Neural crest cell (in vitro differentiated cells): ENCODE measurements around the gene TEX11. TPM values are rescaled to one million over a fixed set of nuclear protein-coding genes. Genes with fewer than 3 reads are reported as not detected.

Source experiments
- DNase-seq: peaks from one replicate; pipeline ENCODE4 v3.0.0; 2021; ENCODE audit warnings: low read depth, mixed read lengths, low spot score
- H3K27ac Mint-ChIP-seq: one replicate; pipeline ENCODE4 v1.8.0; 2021; ENCODE audit warnings: mild to moderate bottlenecking, mixed read lengths; ENCODE audit not compliant: unreplicated experiment
- H3K27me3 Mint-ChIP-seq: 2 replicates; pipeline ENCODE4 v1.8.0; 2021; ENCODE audit warnings: low read depth, mild to moderate bottlenecking, mixed read lengths
- H3K36me3 Mint-ChIP-seq: 2 replicates; pipeline ENCODE4 v1.8.0; 2021; ENCODE audit warnings: low read depth, mild to moderate bottlenecking, mixed read lengths
- H3K4me1 Mint-ChIP-seq: 2 replicates; pipeline ENCODE4 v1.8.0; 2021; ENCODE audit warnings: mixed read lengths
- H3K4me3 Mint-ChIP-seq: one replicate; pipeline ENCODE4 v1.8.0; 2021; ENCODE audit warnings: mild to moderate bottlenecking, mixed read lengths
- H3K9me3 Mint-ChIP-seq: 2 replicates; pipeline ENCODE4 v1.8.0; 2021; ENCODE audit warnings: mixed read lengths
- total RNA-seq: library from RNA; stranded (reverse); gene quantifications from 2 replicates; pipeline ENCODE4 v1.2.1, GENCODE V29; 2021
- TF ChIP-seq, protein P1 (sequence below): fragments of 200-600 bp; sonication (generic); conservative IDR thresholded peaks from 2 replicates; pipeline ENCODE4 v1.5.0; 2021; ENCODE audit warnings: antibody characterized with exemption, mild to moderate bottlenecking

TEX11 gene
- total RNA-seq, 1 donor from 2014 or later: not detected

DNA sequence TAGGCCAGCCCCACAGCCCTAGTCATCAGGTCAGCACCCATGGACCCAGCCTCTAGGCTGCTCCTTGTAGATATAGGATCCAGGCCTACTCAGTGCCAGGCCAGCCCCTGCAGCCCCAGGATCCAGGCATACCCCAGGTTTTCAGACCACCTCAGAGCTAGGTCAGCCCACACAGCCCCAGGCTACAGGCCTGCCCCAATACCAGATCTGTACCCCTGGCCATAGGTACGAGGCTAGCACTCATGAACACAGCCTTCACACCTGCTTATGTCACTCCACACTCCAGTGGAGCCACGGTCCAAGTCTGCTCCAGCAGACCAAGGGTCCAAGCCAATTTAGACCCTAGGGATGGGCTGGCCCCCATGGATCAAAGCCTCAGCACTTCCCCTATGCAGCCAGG lies 272.8 kb downstream of the TEX11 start:
- H3K27ac Mint-ChIP-seq: no peak overlapping the region
- no peaks in the 10 kb centered on the region for H3K4me1 Mint-ChIP-seq
- H3K9me3 Mint-ChIP-seq: peaks cover 3% of the 10 kb centered on the region

DNA sequence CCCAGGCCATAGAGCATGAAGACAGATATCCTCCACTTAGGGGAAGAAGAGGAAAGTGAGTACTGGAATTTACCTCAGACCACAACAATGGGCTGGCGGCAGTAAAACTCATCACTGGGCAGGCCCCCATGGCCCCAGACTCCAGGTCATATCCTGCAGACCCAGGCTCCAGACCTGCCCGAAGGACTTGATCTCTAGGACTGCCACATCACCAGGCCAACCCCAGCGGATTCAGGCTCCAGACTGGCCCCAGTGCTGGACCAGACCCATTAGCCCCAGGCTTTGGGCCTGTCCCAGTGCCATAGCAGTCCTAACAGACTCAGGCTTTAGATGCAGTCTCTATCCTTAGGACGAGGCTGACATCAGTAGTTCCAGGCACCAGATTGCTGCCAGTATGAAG lies 273.3 kb downstream of the TEX11 start:
- no peak overlapping the region for H3K27ac Mint-ChIP-seq
- H3K9me3 Mint-ChIP-seq: peaks cover 3% of the 10 kb centered on the region
- no peaks in the 10 kb centered on the region for H3K4me1 Mint-ChIP-seq
- H3K36me3 Mint-ChIP-seq: no peaks in the 10 kb centered on the region
- no peak overlapping the region for H3K4me3 Mint-ChIP-seq
- TF ChIP-seq, protein P1, sequence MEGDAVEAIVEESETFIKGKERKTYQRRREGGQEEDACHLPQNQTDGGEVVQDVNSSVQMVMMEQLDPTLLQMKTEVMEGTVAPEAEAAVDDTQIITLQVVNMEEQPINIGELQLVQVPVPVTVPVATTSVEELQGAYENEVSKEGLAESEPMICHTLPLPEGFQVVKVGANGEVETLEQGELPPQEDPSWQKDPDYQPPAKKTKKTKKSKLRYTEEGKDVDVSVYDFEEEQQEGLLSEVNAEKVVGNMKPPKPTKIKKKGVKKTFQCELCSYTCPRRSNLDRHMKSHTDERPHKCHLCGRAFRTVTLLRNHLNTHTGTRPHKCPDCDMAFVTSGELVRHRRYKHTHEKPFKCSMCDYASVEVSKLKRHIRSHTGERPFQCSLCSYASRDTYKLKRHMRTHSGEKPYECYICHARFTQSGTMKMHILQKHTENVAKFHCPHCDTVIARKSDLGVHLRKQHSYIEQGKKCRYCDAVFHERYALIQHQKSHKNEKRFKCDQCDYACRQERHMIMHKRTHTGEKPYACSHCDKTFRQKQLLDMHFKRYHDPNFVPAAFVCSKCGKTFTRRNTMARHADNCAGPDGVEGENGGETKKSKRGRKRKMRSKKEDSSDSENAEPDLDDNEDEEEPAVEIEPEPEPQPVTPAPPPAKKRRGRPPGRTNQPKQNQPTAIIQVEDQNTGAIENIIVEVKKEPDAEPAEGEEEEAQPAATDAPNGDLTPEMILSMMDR: no peak
- no peak for DNase-seq
- no peaks in the 10 kb centered on the region for H3K27me3 Mint-ChIP-seq

More for the DNA sequence above, 272.8 kb downstream of the TEX11 start:
- TF ChIP-seq, protein P1: no peak
- H3K36me3 Mint-ChIP-seq: no peaks in the 10 kb centered on the region
- no peak overlapping the region for H3K4me3 Mint-ChIP-seq
- H3K27me3 Mint-ChIP-seq: no peaks in the 10 kb centered on the region
- DNase-seq: no peak

DNA sequence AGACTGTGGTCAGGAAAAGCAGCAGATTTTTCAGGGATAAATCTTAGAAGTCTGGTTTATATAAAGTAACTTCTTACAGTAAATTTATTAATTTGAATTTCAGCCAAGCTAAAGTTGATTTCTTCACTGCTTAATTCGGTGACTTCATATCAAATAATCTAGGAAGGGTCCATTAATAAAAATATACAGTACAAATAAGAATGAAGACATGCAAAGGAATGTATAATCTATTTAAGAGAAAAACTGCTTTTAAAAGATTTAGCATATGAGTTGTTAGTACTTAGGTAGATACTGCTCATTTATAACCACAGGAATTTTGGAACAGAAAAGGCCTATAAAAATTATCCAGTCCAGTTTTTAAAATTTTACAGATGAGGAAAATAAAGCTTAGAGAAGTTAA lies 286.8 kb downstream of the TEX11 start:
- peaks cover 4% of the 10 kb centered on the region for H3K9me3 Mint-ChIP-seq
- no peak overlapping the region for H3K27ac Mint-ChIP-seq
- no peaks in the 10 kb centered on the region for H3K36me3 Mint-ChIP-seq
- no peak for DNase-seq
- H3K4me1 Mint-ChIP-seq: no peaks in the 10 kb centered on the region
- no peak overlapping the region for H3K4me3 Mint-ChIP-seq
- no peaks in the 10 kb centered on the region for H3K27me3 Mint-ChIP-seq
- TF ChIP-seq, protein P1: no peak

DNA sequence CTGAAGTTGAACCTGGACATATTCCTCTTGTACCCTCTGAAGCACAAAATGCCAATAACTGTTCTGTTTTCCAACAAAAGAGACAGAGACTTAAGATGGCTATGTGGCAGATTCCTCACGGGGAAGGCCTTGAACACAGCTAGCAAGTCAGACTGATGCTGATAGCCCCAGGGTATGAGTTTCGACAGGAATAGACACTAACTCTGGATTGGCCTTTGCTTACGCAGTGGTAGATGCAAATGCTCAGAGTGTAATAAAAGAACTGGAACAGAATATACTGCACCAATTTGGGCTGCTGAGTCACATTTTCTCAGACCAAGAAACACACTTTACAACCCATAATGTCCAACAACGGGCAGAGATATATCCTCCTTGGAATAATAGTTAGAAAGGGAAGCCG lies 290.0 kb downstream of the TEX11 start:
- Mint-ChIP-seq H3K27me3 (no peaks in the 10 kb centered on the region), H3K27ac (no peak overlapping the region), H3K9me3 (no peaks in the 10 kb centered on the region), H3K4me3 (no peak overlapping the region), H3K36me3 (no peaks in the 10 kb centered on the region), H3K4me1 (peaks cover 7% of the 10 kb centered on the region)
- no peak for DNase-seq
- TF ChIP-seq, protein P1: no peak

DNA sequence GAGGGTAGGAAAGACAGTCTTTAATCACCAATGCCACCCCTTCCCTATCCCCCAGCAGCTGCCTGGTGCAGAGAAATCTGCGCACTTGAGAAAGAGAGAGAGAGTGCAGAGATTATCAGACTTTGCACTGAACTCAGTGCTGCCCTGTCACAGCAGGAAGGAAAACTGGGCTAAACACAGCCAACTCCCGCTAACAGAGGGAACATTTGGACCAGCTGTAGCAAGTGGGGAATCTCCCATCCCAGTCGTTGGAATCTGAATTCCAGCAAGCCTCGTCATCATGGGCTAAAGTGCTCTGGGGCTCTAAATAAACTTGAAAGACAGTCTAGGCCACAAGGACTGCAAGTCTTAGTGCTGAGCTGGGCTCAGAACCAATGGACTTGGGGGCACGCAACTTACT lies 295.2 kb downstream of the TEX11 start:
- peaks cover 7% of the 10 kb centered on the region for H3K4me1 Mint-ChIP-seq
- TF ChIP-seq, protein P1: no peak
- H3K27me3 Mint-ChIP-seq: peaks cover 7% of the 10 kb centered on the region
- no peak for DNase-seq
- no peaks in the 10 kb centered on the region for H3K9me3 Mint-ChIP-seq
- no peak overlapping the region for H3K4me3 Mint-ChIP-seq
- no peak overlapping the region for H3K27ac Mint-ChIP-seq
- H3K36me3 Mint-ChIP-seq: no peaks in the 10 kb centered on the region

DNA sequence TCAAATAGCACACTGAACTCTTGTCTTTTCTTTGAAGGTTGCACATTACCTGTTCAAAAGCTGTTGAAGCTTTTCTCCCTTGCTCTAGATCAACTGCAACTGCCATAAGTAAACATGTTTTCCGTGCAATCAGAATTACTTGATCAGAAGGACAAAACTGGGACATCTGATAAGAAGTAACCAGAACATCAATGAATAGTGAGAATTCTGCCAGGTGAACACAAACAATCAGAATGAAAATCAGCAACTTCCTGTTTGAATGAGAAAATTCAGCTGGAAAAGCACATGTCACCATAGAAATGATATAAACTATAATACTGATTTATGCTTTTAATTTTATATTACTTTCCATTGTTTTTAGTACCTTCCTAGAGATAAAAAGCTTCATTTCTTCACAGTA lies 303.2 kb downstream of the TEX11 start:
- H3K4me1 Mint-ChIP-seq: no peaks in the 10 kb centered on the region
- no peak for DNase-seq
- no peak overlapping the region for H3K4me3 Mint-ChIP-seq
- no peaks in the 10 kb centered on the region for H3K36me3 Mint-ChIP-seq
- H3K27me3 Mint-ChIP-seq: peaks cover 7% of the 10 kb centered on the region
- H3K27ac Mint-ChIP-seq: no peak overlapping the region
- TF ChIP-seq, protein P1: no peak
- H3K9me3 Mint-ChIP-seq: no peaks in the 10 kb centered on the region
